Activated naive CD8-positive, alpha-beta T cell treated with anti-CD3 and anti-CD28 coated beads, Interleukin-2, amount 10 ng/mL, durations not matched to agents 7 days and 5 days (primary cell): ENCODE data around the gene KRT5. TPM values are rescaled to one million over a fixed set of nuclear protein-coding genes. Genes with fewer than 3 reads are reported as not detected.
"Not testable (repeated sequence)": the region's sequence is repeated elsewhere in the genome, so short reads cannot be mapped to it uniquely, and the experiment has no call there.

Source experiments
- ATAC-seq: fragments of 150-1000 bp; cut with Tn5 transposase; one replicate; pipeline ENCODE4 v1.10.0; 2021; ENCODE audit warnings: low read depth, moderate library complexity
- POLR2A ChIA-PET: fragments of 350-600 bp; sonication (Branson Sonifier 250); formaldehyde crosslinking; loops from one replicate; lab custom pipeline; 2021; ENCODE audit warnings: antibody characterized with exemption; lab: Charles Lee
- DNase-seq: peaks from one replicate; pipeline ENCODE4 v3.0.0; 2021
- H3K27ac Mint-ChIP-seq: one replicate; pipeline ENCODE4 v1.8.0; 2022; ENCODE audit warnings: mild to moderate bottlenecking, mixed read lengths
- H3K27me3 Mint-ChIP-seq: one replicate; pipeline ENCODE4 v1.8.0; 2022; ENCODE audit warnings: mild to moderate bottlenecking, moderate library complexity, mixed read lengths
- H3K36me3 Mint-ChIP-seq: one replicate; pipeline ENCODE4 v1.8.0; 2021; ENCODE audit warnings: mild to moderate bottlenecking, mixed read lengths
- H3K4me1 Mint-ChIP-seq: one replicate; pipeline ENCODE4 v1.8.0; 2021; ENCODE audit warnings: mixed read lengths
- H3K4me3 Mint-ChIP-seq: one replicate; pipeline ENCODE4 v1.8.0; 2022; ENCODE audit warnings: mild to moderate bottlenecking, moderate library complexity, mixed read lengths
- H3K9me3 Mint-ChIP-seq: one replicate; pipeline ENCODE4 v1.8.0; 2021; ENCODE audit warnings: mixed read lengths
- total RNA-seq, 2 experiments: library from RNA; stranded (reverse); gene quantifications; one replicate each; pipeline ENCODE4 v1.2.3, GENCODE V29; 2021

Gene KRT5
- total RNA-seq, 2 experiments from 2014 or later = not detected

DNA sequence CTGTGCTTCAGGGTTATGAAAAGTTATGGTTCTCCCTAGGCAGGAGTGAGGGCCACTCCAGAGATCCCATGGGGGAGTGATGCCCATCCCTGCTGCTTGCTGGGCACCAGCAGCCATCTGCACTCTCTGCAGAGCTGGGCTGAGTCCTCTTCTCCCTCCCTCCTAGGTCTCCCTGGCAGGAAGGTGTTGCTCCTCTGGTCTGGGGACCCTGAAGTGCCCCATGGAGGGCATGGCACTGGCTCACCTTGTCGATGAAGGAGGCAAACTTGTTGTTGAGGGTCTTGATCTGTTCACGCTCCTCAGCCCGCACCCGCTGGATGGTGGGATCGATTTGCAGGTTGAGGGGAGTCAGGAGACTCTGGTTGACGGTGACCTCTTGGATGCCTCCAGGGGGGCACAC is 27.8 kb downstream of the KRT5 start:
- H3K4me1 Mint-ChIP-seq, POLR2A ChIA-PET, DNase-seq, ATAC-seq, H3K27ac Mint-ChIP-seq, H3K9me3 Mint-ChIP-seq, H3K36me3 Mint-ChIP-seq, H3K4me3 Mint-ChIP-seq: not testable (repeated sequence)
- peaks cover 16% of the 10 kb centered on the region for H3K27me3 Mint-ChIP-seq

DNA sequence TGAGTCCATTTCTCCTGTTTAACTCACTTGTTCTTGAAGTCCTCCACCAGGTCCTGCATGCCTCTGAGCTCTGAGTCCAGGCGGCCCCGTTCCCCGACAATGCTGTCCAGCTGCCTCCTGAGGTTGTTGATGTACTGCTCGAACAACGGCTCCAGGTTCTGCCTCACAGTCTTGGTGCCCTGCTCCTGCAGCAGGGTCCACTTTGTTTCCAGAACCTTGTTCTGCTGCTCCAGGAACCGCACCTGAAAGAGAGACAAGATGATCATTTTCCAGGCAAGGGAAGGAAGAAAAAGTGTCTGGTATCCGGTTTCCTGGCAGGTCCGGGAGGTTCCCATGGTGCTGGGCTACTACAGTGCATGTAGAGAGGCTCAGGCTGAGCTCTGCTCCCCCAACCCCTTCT is 28.7 kb downstream of the KRT5 start:
- ATAC-seq, DNase-seq, H3K27ac Mint-ChIP-seq, H3K36me3 Mint-ChIP-seq, H3K9me3 Mint-ChIP-seq, H3K4me3 Mint-ChIP-seq, H3K4me1 Mint-ChIP-seq, POLR2A ChIA-PET: not testable (repeated sequence)
- H3K27me3 Mint-ChIP-seq = peaks cover 16% of the 10 kb centered on the region

DNA sequence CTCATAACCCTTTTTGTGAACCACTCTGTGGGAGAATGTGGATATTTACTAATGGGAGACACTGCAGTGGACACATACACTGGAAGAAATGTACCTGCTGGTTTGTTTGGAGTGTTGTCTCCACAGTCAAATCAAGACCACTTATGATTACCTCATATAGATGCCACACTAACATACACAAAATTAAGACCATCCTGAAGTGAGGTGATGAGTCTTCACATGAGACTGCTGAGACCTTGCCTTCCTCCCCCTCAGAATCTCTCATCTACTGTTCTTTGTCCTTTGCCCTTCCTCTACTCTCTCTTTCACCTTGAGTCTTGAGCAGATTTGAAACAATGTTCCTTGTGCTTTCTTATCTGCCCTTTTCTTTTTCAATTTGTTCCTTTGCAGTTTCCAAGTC is 31.5 kb downstream of the KRT5 start:
- H3K9me3 Mint-ChIP-seq = peaks cover 6% of the 10 kb centered on the region
- H3K36me3 Mint-ChIP-seq = no peaks in the 10 kb centered on the region
- no peak overlapping the region for H3K27ac Mint-ChIP-seq
- DNase-seq = no peak
- no peak for ATAC-seq
- peaks cover 31% of the 10 kb centered on the region for H3K27me3 Mint-ChIP-seq
- no peaks in the 10 kb centered on the region for H3K4me1 Mint-ChIP-seq
- POLR2A ChIA-PET = no interaction called here
- H3K4me3 Mint-ChIP-seq = no peak overlapping the region

DNA sequence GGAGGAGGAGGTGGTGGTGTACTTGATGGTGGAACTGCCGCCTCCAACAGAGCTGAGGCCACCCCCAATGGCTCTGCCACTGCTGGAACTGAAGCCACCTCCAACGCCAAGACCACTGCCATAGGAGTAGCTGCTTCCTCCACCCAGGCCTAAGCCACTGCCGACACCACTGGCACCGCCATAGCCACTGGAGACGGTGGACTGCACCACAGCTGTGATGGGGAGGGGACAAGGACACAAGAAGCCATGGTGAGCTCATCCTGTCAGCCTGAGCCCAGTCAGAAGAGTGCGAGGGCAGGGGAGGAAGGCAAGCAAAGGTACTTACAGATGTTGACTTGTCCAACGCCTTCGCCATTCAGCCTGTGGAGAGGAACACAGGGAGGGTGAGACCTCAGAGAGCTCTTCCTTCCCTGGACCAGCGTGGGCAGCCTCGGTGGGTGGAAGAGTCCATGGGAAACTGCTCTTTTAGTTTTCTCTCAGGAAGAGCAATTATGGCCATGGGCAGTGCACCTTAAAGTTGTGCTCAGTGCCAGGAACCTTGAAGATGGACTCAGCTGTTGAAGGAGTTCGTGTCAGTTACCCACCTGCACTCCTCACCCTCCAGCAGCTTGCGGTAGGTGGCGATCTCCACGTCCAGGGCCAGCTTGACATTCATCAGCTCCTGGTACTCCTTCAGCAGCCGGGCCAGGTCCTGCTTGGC is 32.3 kb downstream of the KRT5 start:
- H3K4me1 Mint-ChIP-seq = not testable (repeated sequence)

DNA sequence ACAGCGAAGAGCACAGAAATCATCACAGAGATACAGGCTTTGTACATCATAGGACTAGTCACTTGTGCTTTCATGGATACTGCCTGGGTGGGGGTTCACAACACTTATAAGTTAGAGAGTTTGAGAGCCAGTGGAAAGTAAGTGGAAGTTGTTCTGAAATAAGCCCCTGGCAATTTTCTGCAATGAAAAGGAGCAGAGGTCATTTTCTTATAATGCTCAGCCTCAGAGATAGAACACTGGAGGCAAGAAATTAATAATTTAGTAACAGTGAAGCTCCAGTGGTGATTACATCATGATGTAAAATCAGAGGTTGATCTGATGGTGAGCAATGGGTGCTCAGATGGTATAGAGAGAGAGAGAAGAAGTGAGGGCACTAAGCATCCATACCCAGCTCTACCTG is 33.0 kb downstream of the KRT5 start:
- H3K27me3 Mint-ChIP-seq = peaks cover 44% of the 10 kb centered on the region
- DNase-seq = no peak
- H3K9me3 Mint-ChIP-seq = peaks cover 6% of the 10 kb centered on the region
- POLR2A ChIA-PET = no interaction called here
- H3K36me3 Mint-ChIP-seq = no peaks in the 10 kb centered on the region
- no peak for ATAC-seq
- no peak overlapping the region for H3K4me3 Mint-ChIP-seq
- no peaks in the 10 kb centered on the region for H3K4me1 Mint-ChIP-seq
- H3K27ac Mint-ChIP-seq = no peak overlapping the region

More for the DNA sequence above, 32.3 kb downstream of the KRT5 start:
- H3K36me3 Mint-ChIP-seq, H3K27ac Mint-ChIP-seq, POLR2A ChIA-PET, H3K4me3 Mint-ChIP-seq, DNase-seq, H3K9me3 Mint-ChIP-seq, ATAC-seq: not testable (repeated sequence)
- peaks cover 38% of the 10 kb centered on the region for H3K27me3 Mint-ChIP-seq

DNA sequence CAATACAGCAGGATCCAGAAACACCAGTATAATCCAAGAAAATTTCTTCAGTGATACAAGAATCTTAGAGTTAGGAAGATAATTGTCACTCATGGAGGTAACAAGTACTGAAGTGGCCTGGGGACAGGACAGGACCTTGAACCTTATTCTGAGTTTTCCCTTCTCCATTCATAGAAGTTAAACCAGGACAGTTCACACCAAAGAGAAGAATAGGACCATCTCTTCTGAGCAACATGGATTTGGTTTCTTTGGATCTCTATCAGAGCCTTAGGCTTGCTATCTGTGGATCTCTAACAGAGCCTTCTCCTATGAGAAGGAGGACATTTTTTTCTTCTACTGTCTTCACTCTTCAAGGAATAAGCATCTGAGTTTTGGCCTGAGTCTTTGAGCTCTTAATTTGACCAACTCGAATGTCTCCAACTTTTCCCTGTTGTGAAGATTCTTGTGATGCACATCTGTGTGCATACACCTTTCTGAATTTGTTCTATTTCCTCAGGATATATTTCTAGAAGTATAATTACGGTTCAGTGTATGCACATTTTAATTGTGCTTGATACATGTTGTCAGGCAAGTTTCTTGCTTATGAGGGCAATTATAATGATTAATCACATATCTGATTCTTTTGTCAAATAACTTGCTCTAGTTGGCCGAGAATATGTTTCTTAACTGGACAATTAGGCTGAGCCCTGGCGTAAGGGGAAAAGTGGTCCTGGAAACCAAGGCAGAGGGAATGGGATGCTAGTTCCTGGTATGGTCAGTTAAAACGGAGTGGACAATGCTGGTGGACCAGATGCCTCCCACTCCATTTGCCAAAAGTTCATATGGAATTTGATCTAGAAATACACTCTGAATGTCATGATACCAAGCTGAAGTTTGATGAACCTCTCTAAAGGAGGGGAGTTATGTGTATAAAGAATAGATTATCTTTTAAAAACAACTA is 33.8 kb downstream of the KRT5 start:
- no peak overlapping the region for H3K4me3 Mint-ChIP-seq
- H3K27ac Mint-ChIP-seq = no peak overlapping the region
- no peak for DNase-seq
- POLR2A ChIA-PET = no interaction called here
- ATAC-seq = no peak
- peaks cover 6% of the 10 kb centered on the region for H3K9me3 Mint-ChIP-seq
- peaks cover 43% of the 10 kb centered on the region for H3K27me3 Mint-ChIP-seq
- no peaks in the 10 kb centered on the region for H3K4me1 Mint-ChIP-seq
- H3K36me3 Mint-ChIP-seq = no peaks in the 10 kb centered on the region

DNA sequence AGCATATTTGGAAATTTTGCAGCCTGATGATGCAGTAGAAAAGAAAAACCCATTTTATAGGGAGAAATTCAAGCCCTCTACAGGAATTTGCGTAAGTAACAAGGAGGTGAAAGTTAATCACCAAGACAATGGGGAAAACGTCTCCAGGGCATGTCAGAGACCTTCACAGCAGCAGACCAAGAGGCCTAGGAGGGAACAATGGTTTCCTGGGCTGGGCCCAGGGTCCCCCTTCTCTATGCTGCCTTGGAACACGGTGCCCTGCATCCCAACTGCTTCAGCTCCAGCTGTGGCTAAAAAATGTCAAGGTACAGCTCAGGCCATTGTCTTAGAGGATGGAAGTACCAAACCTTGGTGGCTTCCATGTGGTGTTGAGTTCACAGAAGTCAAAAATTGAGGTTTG is 40.1 kb downstream of the KRT5 start:
- POLR2A ChIA-PET = no interaction called here
- no peak for DNase-seq
- no peak for ATAC-seq
- Mint-ChIP-seq H3K9me3 (peaks cover 9% of the 10 kb centered on the region), H3K4me1 (no peaks in the 10 kb centered on the region), H3K36me3 (no peaks in the 10 kb centered on the region), H3K4me3 (no peak overlapping the region), H3K27me3 (peaks cover 36% of the 10 kb centered on the region), H3K27ac (no peak overlapping the region)

DNA sequence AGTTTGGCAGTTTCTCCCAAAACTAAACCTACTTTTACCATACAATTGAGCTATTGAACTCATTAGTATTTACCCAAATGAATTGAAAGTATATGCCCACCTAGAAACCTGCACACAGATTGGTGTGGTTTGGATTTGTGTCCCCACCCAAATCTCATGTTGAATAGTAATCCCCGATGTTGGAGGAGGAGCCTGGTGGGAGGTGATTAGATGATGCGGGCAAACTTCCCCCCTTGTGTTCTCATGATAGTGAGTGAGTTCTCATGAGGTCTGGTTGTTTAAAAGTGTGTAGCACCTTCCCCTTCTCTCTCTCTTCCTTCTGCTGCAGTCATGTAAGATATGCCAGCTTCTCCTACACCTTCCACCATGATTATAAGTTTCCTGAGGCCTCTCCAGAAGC is 42.5 kb downstream of the KRT5 start:
- POLR2A ChIA-PET = no interaction called here
- H3K4me1 Mint-ChIP-seq = no peaks in the 10 kb centered on the region
- no peak for ATAC-seq

DNA sequence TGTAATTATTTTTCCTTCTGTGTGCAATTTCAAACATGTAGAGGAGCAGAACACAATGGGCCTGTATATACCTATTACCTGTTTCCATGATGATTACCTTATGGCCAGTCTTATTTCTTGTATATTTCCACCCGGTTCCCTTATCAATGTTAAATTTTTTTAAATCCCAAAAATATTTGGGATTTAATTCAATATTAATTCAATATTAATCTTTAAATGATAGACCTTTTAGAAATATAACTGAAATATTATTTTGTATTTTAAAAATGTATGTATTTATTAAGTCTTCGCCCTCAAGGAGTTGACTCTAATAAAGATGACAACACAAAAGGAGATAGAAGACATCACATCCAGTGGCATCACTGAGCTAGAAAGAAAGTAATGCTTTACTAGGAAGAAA is 46.0 kb downstream of the KRT5 start:
- DNase-seq = no peak
- Mint-ChIP-seq H3K4me3 (no peak overlapping the region), H3K27ac (no peak overlapping the region), H3K36me3 (no peaks in the 10 kb centered on the region), H3K27me3 (peaks cover 6% of the 10 kb centered on the region), H3K4me1 (no peaks in the 10 kb centered on the region), H3K9me3 (no peaks in the 10 kb centered on the region)
- no peak for ATAC-seq
- POLR2A ChIA-PET = no interaction called here

More for the DNA sequence above, 42.5 kb downstream of the KRT5 start:
- H3K9me3 Mint-ChIP-seq = peaks cover 5% of the 10 kb centered on the region
- no peak overlapping the region for H3K4me3 Mint-ChIP-seq
- no peaks in the 10 kb centered on the region for H3K36me3 Mint-ChIP-seq
- no peak for DNase-seq
- no peak overlapping the region for H3K27ac Mint-ChIP-seq
- peaks cover 13% of the 10 kb centered on the region for H3K27me3 Mint-ChIP-seq

DNA sequence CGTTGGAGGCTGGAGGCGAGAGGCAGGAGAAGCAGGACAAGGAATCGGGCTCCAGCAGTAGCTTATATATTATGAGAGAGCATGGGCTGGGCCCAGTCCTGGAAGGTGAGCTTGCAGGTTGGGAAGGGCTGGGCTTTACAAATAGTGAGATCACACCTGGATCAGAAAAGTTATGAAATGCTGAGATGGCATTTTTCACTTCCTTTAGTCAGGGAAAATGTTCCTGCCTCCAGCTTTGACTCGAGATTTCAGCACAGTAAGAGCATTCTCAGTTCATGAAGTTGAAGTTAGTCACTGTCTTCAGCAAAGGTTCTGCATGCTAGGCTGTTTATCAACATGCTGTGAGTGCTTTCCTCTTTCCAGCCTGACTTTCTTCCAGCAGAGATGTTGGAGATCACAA is 46.4 kb downstream of the KRT5 start, which contains the start of gene KRT6C:
Gene KRT6C, minus strand, starts transcription at position 38 of the 400 bp plus-strand sequence. CDS start 68 bp downstream, outside the sequence.
- no peaks in the 10 kb centered on the region for H3K9me3 Mint-ChIP-seq
- POLR2A ChIA-PET = no interaction called here
- no peak for DNase-seq
- peaks cover 8% of the 10 kb centered on the region for H3K27me3 Mint-ChIP-seq
- no peaks in the 10 kb centered on the region for H3K36me3 Mint-ChIP-seq
- H3K4me3 Mint-ChIP-seq = no peak within 1 kb of the TSS
- ATAC-seq = no peak
- H3K4me1 Mint-ChIP-seq = no peaks in the 10 kb centered on the region
- no peak within 1 kb of the TSS for H3K27ac Mint-ChIP-seq

DNA sequence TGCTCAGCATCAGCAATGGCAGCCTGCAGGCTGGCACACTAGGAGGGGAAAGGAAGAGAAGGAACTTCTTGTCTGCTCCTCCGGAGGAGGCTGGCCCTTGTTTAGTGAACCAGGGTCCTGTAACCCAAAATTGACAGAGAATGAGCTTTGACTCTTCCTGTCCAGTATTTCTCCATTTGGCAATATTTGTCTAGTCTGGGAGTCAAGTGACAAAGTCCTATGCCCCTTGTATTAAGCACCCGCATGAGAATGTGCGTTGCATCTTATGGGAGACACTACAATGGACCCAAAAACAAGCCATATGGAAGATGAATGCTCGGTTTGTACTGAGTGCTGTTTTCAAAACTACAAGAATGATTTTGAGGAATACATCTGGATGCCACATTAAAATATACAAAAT is 50.3 kb downstream of the KRT5 start:
- Mint-ChIP-seq H3K27me3 (peaks cover 16% of the 10 kb centered on the region), H3K4me1 (no peaks in the 10 kb centered on the region), H3K36me3 (no peaks in the 10 kb centered on the region), H3K4me3 (no peak overlapping the region), H3K9me3 (no peaks in the 10 kb centered on the region), H3K27ac (no peak overlapping the region)
- ATAC-seq (no peak), DNase-seq (no peak)
- POLR2A ChIA-PET = no interaction called here

DNA sequence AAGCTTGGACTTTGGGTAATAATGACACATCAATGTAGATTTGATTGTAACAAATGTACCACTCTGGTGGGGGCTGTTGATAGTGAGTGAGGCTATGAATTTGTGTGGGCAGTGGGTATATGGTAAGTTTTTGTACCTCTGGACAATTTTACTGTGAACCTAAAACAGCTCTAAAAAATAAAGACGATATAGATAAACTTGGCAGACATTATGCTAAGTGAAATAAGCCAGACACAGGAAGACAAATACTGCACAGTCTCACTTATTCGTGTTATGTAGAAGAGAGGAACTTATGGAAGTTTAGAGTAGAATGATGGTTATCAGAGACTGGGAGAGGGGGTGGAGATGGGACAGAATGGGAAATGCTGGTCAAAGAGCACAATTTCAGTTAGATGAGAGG is 55.3 kb downstream of the KRT5 start:
- POLR2A ChIA-PET = no interaction called here
- Mint-ChIP-seq H3K36me3 (no peaks in the 10 kb centered on the region), H3K27me3 (peaks cover 35% of the 10 kb centered on the region), H3K27ac (no peak overlapping the region), H3K9me3 (no peaks in the 10 kb centered on the region), H3K4me3 (no peak overlapping the region), H3K4me1 (no peaks in the 10 kb centered on the region)
- DNase-seq = no peak
- no peak for ATAC-seq
